Measurements from ENCODE around the gene DMAC1. TPM values are rescaled to one million over a fixed set of nuclear protein-coding genes. Genes with fewer than 3 reads are reported as not detected.

The DMAC1 gene, protein sequence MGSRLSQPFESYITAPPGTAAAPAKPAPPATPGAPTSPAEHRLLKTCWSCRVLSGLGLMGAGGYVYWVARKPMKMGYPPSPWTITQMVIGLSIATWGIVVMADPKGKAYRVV
- total RNA-seq (2014; rRNA removed; shearing (Covaris generic)), result 10.9 and 12.2 TPM in 2 replicates

DNA sequence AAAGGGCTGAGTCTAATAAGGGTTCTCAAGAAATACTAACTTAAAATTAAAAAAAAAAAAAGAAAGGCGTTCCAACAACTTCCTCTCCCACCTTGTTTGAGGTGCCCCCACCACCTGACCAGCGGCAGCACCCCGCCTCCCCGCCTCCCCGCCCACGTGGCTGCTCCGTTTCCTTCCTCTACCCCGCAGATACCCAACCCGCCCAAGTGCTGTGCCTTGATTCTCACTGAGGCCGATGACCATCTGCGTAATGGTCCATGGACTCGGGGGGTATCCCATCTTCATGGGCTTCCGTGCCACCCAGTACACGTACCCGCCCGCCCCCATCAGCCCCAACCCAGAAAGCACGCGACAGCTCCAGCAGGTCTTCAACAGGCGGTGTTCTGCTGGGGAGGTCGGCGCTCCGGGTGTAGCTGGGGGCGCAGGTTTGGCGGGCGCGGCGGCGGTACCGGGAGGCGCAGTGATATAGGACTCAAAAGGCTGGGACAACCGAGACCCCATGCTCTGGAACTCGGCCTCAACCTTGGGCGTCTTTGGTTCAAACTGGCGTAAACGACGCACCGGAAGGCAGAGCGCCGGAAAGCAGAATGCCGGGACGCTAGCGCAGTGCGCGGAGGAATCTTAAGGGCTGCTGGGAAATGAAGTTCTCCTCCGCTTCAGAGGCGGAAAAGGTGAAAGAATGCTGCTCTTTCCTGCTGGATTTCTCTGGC is at the start of gene DMAC1:
Gene DMAC1 (minus strand): TSS at position 545 of the 710 bp plus-strand sequence. CDS start 44 bp downstream, at position 501.
- DNase-seq (ENCODE audit: low read depth), result peak; percentile 84

DNA sequence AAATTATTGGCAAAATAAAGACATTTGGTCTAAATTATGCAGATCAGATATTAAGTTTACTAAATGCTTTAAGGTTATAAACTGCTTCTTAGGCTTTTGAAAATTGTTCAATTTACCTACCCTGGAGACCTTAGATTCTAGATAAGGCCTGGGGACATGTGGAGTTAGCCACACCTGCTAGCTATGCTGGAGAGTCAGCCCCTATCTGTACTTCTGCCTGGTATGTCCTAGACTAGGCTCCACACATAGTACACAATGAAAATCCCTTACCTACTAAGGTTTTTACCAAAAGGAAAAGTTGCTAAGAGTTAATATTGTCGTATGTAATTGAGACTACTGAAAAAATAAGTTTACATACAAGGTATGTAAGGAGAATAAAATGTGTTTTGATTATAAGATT is 49.8 kb upstream of the DMAC1 start:
- DNase-seq (ENCODE audit: low read depth), result no peak

DNA sequence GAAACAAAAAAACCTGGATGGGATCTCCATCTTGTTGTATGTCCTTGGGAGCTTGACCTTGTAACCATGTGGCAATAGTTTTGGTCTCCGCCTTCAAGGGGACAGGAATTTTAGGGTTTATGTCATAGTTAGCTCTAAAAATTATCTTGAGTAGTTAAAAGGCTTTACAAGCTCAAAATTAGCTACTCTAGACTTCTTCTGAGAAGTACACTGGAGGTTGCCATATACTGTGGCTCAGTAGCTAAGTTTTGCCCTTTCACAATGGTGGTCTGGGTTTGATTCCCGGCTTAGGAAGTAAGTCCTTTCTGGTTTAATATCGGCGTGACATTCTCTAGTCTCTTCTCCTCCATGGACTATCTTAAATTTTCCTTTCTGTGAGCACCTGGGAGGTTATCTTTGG is 48.9 kb upstream of the DMAC1 start:
- no peak for DNase-seq (ENCODE audit: low read depth)

DNA sequence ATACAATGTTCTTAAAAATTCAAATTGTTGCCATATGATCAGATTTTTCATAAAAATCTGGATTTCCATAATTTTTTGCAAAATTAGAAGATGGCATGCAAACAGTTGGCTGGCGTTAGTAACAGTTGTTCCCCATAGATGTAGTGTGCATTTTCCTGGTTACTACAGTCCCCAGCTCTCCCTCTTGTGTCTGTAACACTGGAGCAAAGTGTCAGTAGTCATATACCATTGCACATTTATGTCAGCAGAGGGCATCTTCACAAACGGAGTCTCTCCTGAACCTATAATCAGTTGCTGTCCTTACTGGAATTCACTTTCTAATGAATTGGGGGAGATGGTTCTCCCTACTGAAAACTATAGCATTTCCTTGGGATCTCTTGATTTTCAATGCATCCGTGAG is 44.7 kb upstream of the DMAC1 start:
- DNase-seq (ENCODE audit: low read depth), result no peak

DNA sequence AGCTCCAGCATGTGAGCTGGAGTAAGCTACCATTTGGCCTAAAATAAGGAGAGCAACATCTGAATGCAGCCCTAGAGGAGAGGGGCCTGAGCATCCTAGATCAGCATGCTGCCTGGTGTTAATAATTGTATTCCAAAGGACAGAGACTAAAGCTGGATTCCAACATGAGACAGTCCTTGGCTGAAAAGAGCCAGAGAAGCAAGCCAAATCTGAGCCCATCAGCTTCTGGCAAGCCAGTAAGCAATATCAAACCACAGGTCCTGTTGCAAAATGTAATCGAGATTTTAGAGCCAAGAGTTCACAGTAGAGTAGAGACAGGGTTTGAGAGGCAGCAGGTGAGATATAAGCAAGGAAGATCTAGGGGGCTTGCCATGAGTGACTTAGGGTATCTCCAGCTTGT is 42.3 kb upstream of the DMAC1 start:
- DNase-seq (ENCODE audit: low read depth), result no peak

DNA sequence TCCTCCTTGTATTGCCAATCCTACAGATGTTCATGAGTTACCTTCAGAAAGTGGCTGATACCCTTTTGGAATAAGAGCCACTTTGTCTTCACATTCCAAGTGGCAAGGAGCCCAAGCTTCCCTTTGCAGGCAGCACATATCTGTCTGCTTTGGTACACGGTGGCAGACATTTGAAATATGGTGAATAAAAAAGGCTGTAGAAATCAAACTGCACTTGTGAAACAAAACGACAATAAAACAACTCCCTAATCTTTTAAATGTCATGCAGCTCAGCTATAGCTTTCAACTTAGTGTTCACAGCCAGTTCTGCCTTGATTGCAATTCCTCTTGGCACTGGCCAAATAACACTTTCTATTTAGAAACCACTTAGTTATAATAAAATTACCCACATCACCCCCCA is 35.0 kb upstream of the DMAC1 start:
- no peak for DNase-seq (ENCODE audit: low read depth)

DNA sequence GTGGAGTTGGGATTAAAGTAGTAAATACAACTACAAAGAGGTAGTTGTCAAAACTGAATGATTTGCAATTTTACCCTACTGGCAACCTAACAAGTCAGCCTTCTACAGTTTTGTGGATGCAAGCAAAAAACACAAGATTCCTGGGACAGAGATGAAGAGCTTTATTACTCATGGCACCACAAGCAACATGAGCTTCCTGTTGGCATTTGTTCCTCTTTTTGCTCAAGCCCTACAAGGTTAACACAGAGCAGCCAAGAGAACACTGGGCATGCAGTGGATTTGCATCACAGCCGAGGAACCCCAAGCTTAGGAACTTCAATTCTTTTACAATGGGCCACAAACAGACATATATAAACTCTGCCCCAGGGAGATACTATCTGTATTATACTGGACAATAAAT is 28.8 kb upstream of the DMAC1 start:
- no peak for DNase-seq (ENCODE audit: low read depth)

DNA sequence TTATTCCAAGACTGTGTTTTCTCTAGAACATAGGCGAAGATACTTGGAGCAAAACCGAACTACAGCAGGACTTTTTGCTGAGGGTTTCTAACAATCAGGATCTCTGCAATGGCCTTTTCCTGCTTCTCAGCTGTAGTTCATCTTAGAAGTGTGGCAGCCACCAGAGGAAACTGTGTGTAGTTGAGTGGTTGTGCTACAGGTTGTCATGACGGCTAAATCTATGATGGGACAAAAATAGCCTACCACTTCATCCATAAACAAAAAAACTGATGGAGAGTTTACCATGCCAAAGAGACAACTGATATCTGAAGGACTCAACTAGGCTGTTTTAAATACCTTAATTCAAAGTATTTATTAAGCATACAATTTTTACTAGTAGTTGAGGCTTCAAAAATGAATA is 28.2 kb upstream of the DMAC1 start:
- DNase-seq (ENCODE audit: low read depth), result no peak

DNA sequence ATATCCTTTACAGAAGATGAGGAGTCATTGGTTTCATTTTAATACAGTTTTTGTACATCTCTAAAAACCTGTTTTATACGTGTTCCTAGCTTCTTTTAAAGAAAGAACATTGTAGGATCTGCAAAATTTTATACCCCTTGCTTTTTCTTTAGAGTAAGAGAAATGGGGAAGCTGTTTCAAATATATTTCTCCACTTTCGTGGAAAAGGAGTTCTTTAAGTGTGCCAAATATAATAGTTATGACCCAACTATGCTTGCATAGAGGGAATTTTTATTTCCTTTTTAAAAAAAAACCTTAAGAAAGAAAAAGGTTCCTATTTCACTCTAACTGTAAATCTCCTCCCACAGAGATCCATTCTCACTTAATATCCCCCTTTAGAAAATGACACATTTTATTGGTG is 27.5 kb upstream of the DMAC1 start:
- DNase-seq (ENCODE audit: low read depth), result no peak

DNA sequence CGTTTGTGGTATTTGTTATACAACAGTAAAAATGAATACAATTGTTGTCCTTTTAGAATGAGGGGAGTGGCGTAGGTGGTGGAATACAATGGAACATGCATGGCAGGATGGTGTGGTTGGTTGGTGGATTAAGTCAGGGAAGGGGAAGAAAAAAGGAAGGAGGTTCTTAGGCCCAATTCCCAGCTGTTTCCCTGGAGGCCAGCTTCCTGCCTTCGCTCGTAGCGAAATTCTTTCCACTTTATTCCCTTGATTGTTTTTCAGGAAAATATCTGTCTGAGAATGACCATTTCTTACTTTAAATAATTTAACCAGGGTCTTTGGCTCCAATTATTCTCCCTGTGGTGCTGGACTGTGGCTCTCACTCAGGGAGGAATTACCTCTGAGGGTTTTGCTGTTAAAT is 24.1 kb upstream of the DMAC1 start:
- DNase-seq (ENCODE audit: low read depth), result no peak

DNA sequence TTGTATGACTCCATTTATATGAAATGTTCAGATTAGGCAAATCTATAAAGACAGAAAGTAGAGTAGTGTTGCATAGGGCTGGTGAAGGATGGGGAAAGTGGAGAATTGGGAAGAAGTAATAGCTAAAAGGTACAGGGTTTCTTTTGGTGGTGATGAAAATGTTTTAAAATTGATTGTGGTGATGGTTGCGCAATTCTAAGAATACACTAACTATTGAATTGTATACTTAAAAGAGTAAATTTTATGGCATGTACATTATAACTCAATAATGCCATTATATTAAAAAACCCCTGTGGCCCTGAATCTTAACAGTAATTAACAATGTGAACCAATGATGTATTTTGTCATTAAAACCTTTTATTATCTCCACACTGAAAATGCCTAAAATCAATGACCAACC is 20.4 kb upstream of the DMAC1 start:
- no peak for DNase-seq (ENCODE audit: low read depth)

DNA sequence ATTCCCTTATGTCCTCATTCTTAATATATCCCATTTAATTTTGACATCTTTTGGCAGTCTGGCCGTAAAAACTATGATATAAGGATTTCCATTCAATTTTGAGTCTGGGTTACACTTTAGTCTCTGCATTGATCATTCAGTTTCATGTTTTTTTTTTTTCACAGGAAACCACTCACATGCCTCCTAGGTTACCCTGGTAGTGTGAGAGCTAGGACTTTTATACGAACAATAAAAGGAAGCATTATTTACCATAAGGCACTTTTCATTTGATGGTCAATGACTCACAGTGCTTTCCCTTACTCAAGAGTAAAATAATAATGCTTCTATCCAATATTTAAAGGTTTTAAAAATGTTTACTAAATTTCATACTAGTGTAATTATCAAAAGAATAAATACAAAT is 16.4 kb upstream of the DMAC1 start:
- no peak for DNase-seq (ENCODE audit: low read depth)

DNA sequence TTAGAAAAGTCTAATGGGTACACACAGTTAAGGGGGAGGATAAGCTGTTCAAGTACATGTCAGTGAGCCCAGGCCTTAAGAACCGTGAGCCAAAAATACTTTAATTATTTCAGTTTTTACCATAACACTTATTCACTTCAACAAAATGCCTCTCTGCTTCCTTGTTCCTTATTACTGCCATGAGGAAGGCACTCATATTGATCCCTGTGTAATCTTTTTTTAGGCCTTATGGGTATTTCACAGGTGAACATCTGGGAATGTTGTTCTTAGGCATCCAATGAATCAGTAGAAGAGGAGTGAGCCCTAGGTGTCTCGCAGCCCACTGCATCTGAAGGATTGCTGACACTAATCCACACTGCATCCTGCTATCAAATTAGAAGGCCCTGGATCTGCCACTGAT is 13.5 kb upstream of the DMAC1 start:
- DNase-seq (ENCODE audit: low read depth), result no peak

DNA sequence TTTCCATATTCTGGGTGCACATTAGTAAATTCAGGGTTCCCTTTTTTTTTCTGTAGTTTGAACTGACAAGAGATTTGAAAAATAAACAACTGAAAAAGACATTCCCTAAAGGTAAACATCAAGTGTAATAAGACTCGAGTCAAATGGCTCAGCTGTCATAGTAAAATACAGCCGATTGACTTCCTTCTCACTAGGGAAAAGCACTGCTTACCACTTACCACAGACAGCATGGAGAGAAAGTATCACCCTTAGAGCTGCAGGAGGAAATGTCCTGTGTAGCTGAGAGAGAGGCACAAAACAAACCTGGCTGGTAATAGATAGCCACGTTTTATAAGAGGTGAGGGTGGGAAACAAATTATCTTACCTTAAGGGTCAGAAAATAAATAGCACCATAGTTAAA is 12.1 kb upstream of the DMAC1 start:
- DNase-seq (ENCODE audit: low read depth), result no peak

DNA sequence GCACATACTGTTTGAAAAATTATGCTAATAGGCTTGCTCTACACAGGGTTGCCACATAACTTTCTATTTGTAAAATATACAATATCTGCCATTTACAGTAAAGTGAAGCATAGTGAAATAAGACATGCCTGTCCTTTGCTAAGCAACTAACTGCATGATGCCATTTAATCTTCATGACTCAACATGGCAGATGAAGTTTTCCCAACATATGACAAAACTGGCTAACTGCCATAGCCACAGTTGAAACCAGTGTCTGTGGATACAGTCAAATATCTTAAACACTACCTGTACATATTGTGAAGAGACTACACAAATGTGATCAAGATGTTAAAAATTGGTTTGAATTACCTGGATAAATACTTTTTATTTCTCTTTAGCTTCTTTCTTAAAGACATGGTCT is 3.1 kb upstream of the DMAC1 start:
- peak; percentile 11 for DNase-seq (ENCODE audit: low read depth)

DNA sequence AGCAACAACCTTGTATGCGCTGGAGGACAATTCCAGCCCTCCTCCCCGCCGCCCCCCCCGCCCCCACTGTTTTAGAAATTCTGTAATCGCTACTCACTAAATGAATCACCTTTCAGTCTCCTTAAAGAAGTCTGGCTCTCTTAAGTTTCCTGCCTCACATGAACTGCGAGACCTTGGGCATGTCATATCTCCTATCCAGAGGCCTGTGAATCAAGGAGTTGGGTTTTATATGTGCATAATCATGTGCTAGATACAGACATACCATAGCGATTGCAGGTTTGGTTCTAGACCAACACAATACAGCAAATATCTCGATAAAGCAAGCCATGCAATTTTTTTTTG is 337 bp upstream of the DMAC1 start:
- DNase-seq (ENCODE audit: low read depth), result no peak

DNA sequence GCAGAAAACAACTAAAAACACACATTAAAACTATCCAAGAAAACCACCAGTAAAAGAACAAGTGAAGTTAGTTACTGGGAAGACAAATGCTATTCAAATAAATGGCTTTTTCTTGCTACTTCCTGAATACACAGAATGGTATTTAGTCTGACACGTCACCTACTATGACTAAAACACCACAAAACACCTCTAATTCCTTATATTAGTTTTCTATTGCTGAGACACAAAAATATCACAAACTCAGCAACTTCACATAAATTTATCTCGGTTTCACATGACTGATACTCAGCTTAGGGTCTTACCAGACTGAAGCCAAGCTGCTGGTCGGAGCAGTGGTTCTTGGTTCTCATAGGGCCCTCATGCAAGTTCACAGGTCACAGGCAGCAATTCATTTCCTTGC is 5.4 kb downstream of the DMAC1 start:
- DNase-seq (ENCODE audit: low read depth), result no peak

DNA sequence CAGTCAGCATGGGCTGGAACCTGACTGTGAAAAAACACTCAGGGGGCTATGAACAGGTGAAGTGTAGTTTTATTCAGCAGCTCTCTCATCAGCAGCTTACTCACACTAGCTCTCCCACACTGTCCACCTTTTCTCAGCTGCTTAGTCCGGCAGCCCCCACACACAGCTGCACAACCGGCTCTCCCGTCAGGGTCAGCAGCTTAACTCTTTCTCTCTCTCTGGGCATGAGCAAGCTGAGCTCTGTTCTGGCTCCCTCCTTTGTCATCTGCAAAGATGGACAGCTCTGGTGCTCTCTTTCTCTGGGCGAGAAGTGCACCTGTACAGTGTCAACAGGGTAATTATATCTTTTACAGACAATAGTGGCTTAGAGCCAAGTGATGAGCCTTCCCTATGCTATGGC is 8.2 kb downstream of the DMAC1 start:
- DNase-seq (ENCODE audit: low read depth), result no peak

DNA sequence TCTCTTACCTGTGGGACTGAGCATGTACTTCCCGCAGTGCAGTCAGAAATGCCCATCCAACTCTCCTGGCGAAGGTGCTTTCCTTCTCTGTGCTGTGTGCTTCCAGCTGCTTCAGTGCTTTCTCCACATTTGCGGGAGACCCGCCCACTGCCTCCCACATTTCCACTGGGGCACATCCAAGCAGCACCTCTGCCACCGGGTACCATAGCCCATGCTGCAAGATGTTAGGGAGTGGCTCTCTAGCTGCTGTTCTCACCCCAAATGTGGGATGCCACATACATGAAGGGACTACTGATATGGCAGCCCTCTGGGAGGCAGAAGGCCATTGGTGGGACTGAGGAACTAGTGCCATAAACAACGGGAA is 8.8 kb downstream of the DMAC1 start:
- no peak for DNase-seq (ENCODE audit: low read depth)

DNA sequence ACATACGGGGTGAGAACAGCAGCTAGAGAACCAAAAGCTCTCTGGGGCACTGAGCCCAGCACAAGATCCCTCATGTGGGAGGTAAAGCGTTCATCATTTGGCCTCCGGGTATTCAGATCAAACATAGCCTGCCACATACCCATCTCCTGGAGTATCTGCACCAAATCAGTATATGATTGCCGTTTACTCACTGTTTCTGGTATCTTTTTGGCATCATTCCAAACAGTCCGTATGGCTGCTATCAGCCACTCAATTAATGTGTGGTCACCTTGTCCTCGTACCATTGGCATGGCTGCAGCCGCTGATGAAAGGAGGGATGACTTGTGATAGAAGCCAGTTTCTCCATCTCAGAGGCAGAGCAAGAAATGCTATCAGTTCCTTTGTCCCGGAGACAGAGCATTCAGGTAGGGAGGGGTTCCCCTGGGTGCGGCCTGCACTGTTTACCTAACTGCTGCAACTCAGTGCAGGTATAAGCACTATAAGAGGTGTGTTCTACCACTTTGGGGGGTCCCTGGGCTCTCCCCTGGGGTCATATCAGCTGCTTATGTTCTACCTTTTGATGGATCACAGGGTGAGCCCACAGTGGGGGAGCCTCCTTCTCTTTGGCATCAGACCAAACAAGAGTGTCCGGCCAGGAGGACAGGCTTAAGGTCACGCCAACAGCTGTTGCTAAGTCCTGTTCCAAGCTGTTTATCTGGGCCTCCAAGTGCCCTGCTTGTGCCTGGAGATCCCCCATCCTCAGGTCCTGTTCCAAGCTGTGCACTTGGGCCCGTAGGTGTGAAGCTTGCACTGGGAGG is 9.4 kb downstream of the DMAC1 start:
- no peak for DNase-seq (ENCODE audit: low read depth)

DNA sequence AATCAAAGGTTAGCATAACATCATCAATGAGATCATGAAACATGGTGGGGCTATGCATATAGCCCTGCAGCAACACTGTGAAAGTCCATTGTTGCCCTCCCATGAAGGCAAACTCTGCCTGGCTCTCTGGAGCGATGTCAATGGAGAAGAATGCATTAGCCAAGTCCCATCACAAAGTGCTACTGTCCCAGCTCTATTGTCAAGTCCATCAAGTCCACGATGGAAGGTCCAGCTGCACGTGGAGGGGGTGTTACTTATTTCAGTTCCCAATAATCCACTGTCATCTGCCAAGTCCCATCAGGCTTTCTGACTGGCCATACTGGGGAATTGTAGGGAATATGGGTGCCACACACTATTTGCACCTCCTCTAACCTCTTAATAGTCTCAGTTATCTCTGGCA is 10.8 kb downstream of the DMAC1 start:
- DNase-seq (ENCODE audit: low read depth), result no peak

DNA sequence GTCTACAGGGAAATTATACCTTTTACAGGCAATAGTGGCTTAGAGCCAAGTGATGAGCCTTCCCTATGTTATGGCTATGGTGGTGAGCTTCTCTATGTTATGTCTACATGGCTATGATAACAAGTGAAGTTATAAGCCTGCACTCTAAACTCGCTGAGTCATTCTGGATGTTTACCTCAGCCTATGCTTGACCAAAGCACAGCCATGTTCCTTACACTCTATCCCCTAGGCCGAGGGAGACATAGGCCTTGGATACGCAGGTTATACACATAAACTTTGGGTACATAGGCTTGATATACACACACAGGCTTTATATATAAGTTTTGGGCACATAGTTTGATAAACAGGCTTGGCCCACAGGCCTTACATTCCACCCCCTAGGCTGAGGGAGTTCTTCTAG is 13.8 kb downstream of the DMAC1 start:
- no peak for DNase-seq (ENCODE audit: low read depth)

DNA sequence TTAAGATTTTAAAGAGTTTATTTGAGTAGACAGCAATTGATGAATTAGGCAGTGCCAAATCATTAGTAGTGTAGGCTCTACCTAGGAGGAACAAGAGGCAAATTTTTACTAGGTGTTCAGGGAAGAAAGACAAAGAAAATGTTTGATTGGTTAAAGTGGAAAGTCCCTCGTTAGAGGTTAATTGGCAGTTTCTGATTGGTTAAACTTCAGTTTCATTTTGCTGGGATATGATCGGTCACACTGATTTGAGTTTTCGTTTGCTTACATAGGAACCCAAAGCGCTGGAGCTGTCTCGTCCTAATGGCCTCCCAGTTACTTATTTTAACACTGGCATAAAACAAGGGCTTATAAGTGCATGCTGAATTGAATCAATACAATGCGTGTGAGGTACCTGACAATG is 15.1 kb downstream of the DMAC1 start:
- no peak for DNase-seq (ENCODE audit: low read depth)
